Spleen (tissue), 7 donors: ENCODE results near the gene MAP4K1.

Source experiments
- CTCF ChIP-seq, 11 experiments: fragments of 200-600 bp in 7 of 11; fragments of 450-650 bp in 4 of 11; sonication (generic) in 4 of 11; IDR thresholded peaks in 8 of 11; conservative IDR thresholded peaks in 3 of 11; 1 replicate in 7 of 11; 2 replicates in 4 of 11; pipeline versions ENCODE4 v1.4.0 to v1.8.0; 2016 to 2021; ENCODE audit warnings: antibody characterized with exemption in 11 of 11, inconsistent platforms in 4 of 11, mild to moderate bottlenecking in 1 of 11
- POLR2A ChIP-seq, 3 donors: fragments of 450-650 bp; IDR thresholded peaks; one replicate each; pipeline ENCODE4 v1.5.1; 2017; ENCODE audit warnings: antibody characterized with exemption in 3 of 3, mild to moderate bottlenecking in 1 of 3
- donor health status: DM: no; HTN: no; CAD: no; lungs with moderate emphysema.
- donor health status: DM: no; HTN: no; CAD: no.
- donor health status: DM: no; HTN: no; CAD: no.

DNA sequence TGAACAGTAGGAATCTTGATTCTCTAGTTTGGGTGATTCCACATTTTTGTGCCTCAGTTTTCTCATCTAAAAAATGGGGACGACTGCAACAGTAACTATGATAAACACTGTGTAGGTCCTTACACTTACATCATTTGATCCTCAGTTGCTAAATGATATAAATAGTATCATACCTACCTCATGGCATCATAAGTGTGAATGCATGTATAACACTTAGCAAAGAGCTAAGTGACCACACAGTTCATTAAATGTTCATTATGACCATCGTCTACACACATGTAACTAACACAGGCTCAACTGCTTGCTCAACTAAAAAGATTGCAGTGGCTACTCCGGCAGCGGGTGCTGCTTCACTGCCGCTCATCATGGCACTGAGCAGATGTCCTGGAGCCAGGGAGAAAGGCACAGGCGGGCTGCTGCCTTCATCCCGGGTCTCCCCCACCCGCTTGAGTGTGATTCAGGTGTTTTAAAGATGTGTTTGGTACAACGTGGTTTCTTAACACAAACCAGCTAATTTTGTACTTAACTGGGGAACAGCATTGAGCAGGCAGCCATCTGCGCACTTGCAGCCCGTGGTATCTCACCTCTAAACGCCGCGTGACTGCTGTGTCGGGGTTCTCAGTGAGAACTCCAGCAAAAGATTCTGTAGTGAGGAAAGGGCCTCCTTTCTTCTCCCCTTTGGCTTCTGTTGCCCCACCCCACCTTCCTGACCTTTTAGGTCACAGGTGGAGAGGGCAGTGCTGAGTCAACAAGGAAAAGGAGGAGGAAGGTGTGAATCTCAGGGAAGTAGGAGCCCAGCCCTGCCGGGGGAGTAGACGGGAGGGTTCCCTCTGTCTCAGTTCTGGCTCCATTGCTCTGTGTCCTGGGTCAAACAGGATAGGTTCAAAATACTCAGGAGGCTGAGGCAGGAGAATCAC lies 18.0 kb upstream of the MAP4K1 start:
- TF ChIP-seq POLR2A (IDR thresholded peaks at IDR 0.05) (no peak), CTCF (IDR thresholded peaks at IDR 0.05 in 8 of 11, conservative IDR thresholded peaks at IDR 0.05 in 3 of 11) (no peak)
